ENCODE measurements around the gene TSG101.

The TSG101 gene, protein sequence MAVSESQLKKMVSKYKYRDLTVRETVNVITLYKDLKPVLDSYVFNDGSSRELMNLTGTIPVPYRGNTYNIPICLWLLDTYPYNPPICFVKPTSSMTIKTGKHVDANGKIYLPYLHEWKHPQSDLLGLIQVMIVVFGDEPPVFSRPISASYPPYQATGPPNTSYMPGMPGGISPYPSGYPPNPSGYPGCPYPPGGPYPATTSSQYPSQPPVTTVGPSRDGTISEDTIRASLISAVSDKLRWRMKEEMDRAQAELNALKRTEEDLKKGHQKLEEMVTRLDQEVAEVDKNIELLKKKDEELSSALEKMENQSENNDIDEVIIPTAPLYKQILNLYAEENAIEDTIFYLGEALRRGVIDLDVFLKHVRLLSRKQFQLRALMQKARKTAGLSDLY

GRCh38 chr11:18526521-18527296, at the start of gene TSG101:
Gene TSG101, minus strand, starts transcription at chr11:18526942. Its CDS starts 126 bp downstream, at chr11:18526816.
- DNase-seq (ENCODE audit: low read depth) = peak; percentile 92

DNA sequence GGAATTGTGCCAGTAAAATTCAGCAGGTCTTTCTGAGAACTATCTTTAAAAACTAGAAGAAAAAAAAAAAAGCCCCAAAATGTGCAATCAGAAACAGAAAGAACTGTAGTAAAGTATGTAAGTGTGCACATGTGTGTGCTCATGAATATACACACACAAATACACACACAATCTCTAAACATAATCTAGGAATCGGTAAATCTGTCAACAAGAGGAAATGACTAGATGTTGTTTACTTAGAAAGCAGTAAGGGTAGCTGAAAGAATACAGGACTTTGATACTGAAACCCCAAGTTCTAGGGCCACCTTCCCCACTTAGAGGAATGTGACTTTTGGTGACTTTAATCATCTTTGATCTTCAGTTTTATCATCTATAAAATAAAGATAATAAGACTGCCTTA, 48.6 kb upstream of the TSG101 start:
- DNase-seq (ENCODE audit: low read depth) = no peak

DNA sequence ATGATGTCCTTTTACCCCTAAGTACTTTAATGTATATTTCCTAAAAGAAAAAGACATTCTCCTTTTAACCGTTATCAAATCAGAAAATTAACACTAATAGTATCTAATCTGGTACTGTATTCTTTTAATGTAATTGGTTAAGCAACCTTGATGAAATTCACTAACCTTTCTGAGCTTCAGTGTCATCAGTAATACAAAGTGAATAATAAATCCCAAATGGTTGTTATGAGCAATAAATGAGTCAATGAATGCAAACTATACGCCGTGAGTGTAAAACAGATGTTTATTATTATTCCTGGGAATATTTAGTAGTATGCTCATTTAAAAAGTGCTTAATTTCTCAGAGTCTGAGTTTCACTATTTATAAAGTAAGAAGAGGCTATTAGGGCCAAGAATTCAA, 40.3 kb upstream of the TSG101 start:
- peak; percentile 49 for DNase-seq (ENCODE audit: low read depth)

- DNase-seq (ENCODE audit: low read depth) = no peak
Measured at GRCh38 chr11:18566406-18566805, 39.7 kb upstream of the TSG101 start.

DNA sequence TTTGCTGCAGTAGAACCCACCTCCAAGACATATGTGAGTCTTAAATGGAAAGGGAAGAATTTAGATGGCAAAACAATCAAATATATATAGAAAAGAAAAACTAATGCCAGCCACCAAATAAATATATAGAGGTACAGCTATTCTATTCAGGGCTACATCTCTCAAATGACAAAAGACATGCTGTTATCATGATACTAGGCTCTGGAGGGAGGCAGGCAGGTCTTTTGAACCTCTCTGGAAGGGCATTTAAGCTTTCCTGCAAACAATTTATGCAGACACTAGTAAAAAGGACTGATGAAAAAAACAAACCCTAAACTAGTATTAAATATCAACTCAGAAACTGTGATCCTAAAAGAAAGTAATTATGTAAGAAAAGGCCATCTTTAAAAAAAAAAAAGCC, 37.4 kb upstream of the TSG101 start:
- no peak for DNase-seq (ENCODE audit: low read depth)

GRCh38 chr11:18563090-18563730, 36.5 kb upstream of the TSG101 start:
- no peak for DNase-seq (ENCODE audit: low read depth)

DNA sequence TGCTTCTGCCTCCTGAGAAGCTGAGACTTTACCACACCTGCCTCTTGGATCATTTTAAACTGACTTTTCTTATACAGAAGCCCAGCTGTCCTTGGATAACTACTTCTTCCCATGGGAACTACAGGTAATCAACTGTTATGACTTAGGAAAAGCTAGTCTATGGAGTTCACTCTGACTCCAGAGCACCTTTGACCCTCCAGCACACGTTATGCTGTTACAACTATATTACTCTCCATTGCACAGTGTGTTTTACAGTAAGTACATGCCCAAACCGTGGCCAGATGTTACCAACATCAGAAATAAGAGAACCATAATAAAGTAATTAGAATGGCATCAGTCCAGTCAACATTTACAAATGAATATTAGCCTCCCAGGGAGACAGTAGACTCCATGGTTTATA, 21.3 kb upstream of the TSG101 start:
- DNase-seq (ENCODE audit: low read depth) = no peak

DNA sequence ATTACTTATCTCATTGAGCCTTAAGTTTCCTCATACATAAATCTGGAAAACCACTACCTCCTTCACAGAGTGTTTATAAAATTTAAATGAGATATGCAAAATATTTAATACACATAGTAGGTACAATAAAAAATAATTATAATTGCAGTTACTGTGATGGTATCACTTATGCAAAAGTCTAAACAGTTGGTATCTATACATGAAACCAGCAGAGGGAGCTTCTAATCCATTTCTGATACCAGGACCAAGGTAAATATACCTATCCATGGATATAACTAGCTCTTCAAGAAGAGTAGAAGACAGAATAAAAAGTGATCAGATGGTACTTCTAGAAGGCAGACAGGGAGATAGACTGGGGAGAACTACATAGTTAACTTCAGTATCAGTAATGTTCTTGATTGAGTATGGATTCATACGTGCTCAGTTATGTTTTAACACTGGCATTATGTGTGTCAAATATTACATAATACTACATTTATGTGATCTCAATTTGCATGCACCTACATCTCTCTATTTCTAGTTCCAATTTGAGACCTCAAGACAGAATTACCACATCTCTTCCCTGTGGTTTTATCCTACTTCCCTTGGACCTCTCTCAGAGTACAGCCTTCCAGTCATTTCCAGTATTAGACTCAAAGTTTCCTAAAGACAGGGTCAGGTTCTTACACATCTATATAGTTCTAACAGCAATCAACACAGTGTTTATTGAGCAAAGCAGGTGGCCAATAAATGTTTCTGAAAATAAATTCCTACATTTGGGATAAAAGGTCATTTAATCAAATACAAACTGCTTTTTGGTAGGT, 13.7 kb upstream of the TSG101 start:
- peak; percentile 56 for DNase-seq (ENCODE audit: low read depth)

DNA sequence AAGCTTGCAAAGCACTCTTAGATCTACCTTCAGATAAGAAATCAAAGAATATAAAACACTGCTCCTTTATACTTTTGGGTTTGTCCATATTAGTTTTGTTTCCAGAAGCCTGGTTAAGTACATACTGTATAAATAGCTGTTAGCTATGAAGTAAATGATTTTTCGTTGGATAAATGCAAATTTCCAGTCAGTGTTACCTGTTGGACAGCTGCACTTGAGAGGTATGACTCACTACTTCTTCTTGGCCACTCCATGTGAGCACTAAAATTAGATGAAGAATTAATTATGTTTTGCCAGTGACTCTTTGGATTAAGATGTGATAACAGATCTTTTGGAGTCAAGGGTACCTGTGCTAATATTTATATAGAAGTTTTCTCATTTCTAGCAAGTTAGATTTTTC, 9.5 kb upstream of the TSG101 start:
- DNase-seq (ENCODE audit: low read depth) = no peak

- no peak for DNase-seq (ENCODE audit: low read depth)
Measured at GRCh38 chr11:18534245-18534644, 7.5 kb upstream of the TSG101 start.

GRCh38 chr11:18533365-18533764, 6.6 kb upstream of the TSG101 start:
- no peak for DNase-seq (ENCODE audit: low read depth)

DNA sequence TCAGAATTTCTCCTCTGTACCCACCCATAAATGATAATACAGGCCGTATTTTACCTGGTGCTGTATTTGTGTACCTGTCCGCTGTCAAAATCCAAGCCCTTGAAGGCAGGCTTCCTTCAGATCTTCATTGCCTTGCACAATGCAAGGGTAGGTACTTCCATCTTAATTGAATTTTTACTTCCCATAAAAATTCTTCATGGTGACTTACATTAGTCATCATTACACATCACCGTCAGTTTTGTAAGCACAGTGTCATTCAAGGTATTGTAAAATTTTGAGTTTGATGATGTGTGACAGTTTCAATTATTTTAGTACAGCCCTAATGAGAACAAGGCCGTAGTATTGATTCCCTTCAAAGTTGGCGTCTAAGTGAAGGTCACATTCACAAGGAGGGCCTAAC, 770 bp upstream of the TSG101 start:
- DNase-seq (ENCODE audit: low read depth) = peak; percentile 75

- DNase-seq (ENCODE audit: low read depth) = no peak
Measured at GRCh38 chr11:18526130-18526520, 617 bp downstream of the TSG101 start.

- no peak for DNase-seq (ENCODE audit: low read depth)
Measured at GRCh38 chr11:18524248-18524647, 2.5 kb downstream of the TSG101 start.

- no peak for DNase-seq (ENCODE audit: low read depth)
Measured at GRCh38 chr11:18523084-18523483, 3.7 kb downstream of the TSG101 start.

- DNase-seq (ENCODE audit: low read depth) = peak; percentile 34
Measured at GRCh38 chr11:18522388-18522787, 4.4 kb downstream of the TSG101 start.

DNA sequence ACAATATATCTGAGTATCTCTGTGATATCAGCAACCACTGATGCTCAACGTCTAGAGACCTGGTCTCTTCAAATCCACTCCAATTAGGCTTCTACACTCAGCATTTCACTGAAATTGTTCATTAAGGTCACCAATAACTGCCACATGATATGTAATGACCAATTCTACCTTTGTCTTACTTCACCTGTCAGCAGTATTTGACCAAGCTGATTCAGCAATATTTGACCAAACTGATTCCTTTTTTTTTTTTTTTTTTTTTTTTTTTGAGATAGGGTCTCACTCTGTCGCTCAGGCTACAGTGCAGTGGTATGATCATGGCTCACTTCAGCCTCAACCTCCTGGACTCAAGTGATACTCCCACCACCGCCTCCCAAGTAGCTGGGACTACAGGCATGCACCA, 5.6 kb downstream of the TSG101 start:
- no peak for DNase-seq (ENCODE audit: low read depth)

DNA sequence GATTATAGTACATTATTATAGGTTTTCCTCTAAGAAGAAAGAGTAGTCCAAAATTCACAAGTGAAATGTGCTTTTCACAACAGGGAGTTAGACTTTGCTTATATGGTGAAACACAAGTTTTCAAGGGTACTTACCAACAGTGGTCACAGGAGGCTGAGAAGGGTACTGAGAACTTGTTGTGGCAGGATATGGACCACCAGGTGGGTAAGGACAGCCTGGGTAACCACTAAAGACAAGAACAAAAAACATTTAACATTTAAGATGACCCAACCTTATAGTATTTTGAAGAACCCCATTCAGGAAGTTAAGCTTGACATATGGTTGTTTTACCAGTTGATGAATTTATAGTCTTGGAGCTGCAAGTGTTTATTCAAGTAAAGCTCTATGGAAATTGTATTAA, 24.4 kb downstream of the TSG101 start:
- DNase-seq (ENCODE audit: low read depth) = no peak

GRCh38 chr11:18501629-18502028, 25.1 kb downstream of the TSG101 start:
- no peak for DNase-seq (ENCODE audit: low read depth)

GRCh38 chr11:18498039-18498438, 28.7 kb downstream of the TSG101 start:
- DNase-seq (ENCODE audit: low read depth) = no peak

DNA sequence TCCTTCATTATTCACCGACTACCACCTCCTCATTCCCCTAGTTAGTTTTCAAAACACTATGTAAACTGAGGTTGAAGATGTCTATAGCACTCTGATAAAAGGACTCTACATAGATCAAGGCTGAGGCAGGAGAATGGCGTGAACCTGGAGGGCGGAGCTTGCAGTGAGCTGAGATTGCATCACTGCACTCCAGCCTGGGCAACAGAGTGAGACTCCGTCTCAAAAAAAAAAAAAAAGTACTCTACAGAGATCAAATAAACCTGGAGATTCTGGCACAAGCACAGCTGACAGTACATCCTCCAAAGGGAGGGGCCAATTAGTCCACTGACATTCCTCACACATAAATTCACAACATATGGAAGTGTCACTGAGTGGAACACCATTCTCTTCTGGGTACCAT, 31.0 kb downstream of the TSG101 start:
- DNase-seq (ENCODE audit: low read depth) = no peak

- no peak for DNase-seq (ENCODE audit: low read depth)
Measured at GRCh38 chr11:18495271-18495670, 31.5 kb downstream of the TSG101 start.

Measured in ELR (cell line).